Skeletal muscle tissue (tissue), 4 donors: Measurements from ENCODE around the gene RIT1. TPM values are rescaled to one million over a fixed set of nuclear protein-coding genes. Genes with fewer than 3 reads are reported as not detected.

Experiments
- H3K27ac ChIP-seq: one replicate; pipeline ENCODE4 v1.7.0; 2013; ENCODE audit warnings: mild to moderate bottlenecking, low read depth, low read length, inconsistent platforms
- H3K27me3 ChIP-seq, 3 donors: one replicate each; pipeline ENCODE4 v1.7.0; 2013; ENCODE audit warnings: low read length in 3 of 3; ENCODE audit not compliant: control insufficient read depth in 3 of 3, insufficient read depth in 3 of 3
- H3K36me3 ChIP-seq, 3 donors: one replicate each; pipeline ENCODE4 v1.7.0; 2013; ENCODE audit warnings: low read length in 3 of 3; ENCODE audit not compliant: control insufficient read depth in 3 of 3, insufficient read depth in 3 of 3
- H3K4me1 ChIP-seq, 3 donors: one replicate each; pipeline ENCODE4 v1.7.0; 2013; ENCODE audit warnings: low read length in 3 of 3, mild to moderate bottlenecking in 3 of 3; ENCODE audit not compliant: control insufficient read depth in 3 of 3, insufficient read depth in 3 of 3
- H3K4me3 ChIP-seq, 3 donors: one replicate each; pipeline ENCODE4 v1.7.0; 2013; ENCODE audit warnings: low read length in 3 of 3
- H3K9ac ChIP-seq, 3 donors: one replicate each; pipeline ENCODE4 v1.7.0; 2013; ENCODE audit warnings: low read length in 3 of 3, mild to moderate bottlenecking in 3 of 3, moderate library complexity in 2 of 3, low read depth in 1 of 3
- H3K9me3 ChIP-seq, 3 donors: one replicate each; pipeline ENCODE4 v1.7.0; 2013; ENCODE audit warnings: low read length in 3 of 3; ENCODE audit not compliant: control insufficient read depth in 3 of 3
- total RNA-seq: library from RNA; depleted of rRNA; stranded (reverse); fragments of >200 nt; gene quantifications from one replicate; pipeline ENCODE4 v1.2.3, GENCODE V29; 2014
- donor health status: Osteomylitis.

The RIT1 gene
- total RNA-seq, 1 donor from 2014 or later = 21.4 TPM

DNA sequence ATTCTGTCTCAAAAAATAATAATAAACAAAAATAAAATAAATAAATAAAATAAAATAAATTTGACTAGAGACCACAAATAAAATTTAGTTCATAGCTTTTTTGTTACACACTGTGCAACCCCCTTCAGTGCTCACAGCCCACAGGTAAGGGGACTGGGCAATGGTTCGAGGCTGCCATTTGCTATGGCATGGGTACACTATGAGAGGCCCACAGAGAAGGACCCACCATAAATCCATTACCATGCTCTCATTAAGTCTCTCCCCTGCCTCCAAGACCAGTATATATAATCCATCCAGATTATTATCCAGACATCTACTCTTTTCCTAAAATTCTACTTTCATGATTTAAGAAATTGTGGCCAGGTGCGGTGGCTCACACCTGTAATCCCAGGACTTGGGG, 8.7 kb upstream of the RIT1 start:
- no peaks in the 10 kb centered on the region for H3K9me3 ChIP-seq
- no peak overlapping the region for H3K27ac ChIP-seq
- H3K36me3 ChIP-seq = peaks cover 50 to 80% (median 72%) of the 10 kb centered on the region in 3 donors
- H3K4me1 ChIP-seq = no peaks in the 10 kb centered on the region
- no peak overlapping the region for H3K4me3 ChIP-seq
- H3K9ac ChIP-seq = no peak overlapping the region
- no peaks in the 10 kb centered on the region for H3K27me3 ChIP-seq

DNA sequence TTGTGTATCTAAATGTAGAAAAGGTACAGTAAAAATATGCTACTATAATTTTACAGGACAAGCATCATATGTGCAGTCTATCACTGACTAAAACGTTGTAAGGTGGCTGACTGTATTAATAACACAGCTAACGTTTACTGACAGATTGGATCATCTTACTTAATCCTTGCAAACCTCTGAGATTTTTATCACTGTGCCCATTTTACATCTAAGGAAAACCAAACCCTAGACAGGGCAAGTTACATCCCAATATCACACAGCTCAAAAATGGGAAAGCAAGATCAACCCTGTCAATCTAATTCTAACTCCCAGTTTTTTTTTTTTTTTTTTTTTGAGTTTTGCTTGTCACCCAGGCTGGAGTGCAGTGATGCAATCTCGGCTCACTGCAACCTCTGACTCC, 7.5 kb upstream of the RIT1 start:
- Histone ChIP-seq H3K9me3 (no peaks in the 10 kb centered on the region), H3K4me3 (no peak overlapping the region), H3K9ac (no peak overlapping the region), H3K4me1 (no peaks in the 10 kb centered on the region), H3K36me3 (peaks cover 46 to 76% (median 75%) of the 10 kb centered on the region in 3 donors), H3K27ac (no peak overlapping the region), H3K27me3 (no peaks in the 10 kb centered on the region)

DNA sequence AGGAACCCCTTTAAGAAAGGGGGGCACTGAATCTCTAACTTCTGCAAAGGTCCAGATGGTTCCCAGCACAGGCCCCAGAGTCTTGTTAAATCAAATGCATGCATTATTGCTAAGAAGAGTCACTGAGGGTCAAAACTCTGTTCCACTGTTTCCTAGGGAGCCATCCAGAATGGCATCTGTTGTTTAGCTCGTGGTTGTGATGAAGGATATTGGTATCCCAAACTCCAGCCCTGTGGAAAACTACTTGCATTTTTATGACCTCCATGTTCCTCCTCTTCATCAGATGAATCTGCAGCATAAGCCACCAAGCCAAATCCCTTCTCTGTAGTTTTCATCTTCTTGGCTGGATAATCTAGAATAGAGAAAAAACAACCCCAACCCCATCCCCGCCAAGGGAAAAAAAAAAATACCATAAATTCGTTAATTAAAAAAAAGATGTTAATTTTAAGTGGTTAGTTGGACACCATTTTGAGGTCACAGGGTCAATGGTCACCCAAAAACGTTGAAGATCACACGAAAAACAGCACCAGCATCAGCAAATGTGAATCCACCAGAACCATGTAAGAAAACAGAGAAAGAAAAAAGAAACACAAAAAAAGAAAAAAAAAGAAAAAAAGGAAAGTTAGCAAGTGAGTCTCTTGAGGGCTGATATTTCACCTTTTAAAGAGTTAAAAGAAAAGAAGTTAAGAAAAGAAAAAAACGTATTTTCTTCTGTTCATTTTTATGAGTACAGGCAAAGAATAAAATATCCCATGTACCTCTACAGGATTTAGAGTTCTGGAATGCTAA, 3.0 kb upstream of the RIT1 start:
- peaks cover 3 to 14% (median 7%) of the 10 kb centered on the region in 3 donors for H3K4me1 ChIP-seq
- no peaks in the 10 kb centered on the region for H3K9me3 ChIP-seq
- H3K36me3 ChIP-seq = peaks cover 22 to 52% (median 42%) of the 10 kb centered on the region in 3 donors
- no peak overlapping the region for H3K27ac ChIP-seq
- no peak overlapping the region for H3K4me3 ChIP-seq
- H3K27me3 ChIP-seq = no peaks in the 10 kb centered on the region
- no peak overlapping the region for H3K9ac ChIP-seq

DNA sequence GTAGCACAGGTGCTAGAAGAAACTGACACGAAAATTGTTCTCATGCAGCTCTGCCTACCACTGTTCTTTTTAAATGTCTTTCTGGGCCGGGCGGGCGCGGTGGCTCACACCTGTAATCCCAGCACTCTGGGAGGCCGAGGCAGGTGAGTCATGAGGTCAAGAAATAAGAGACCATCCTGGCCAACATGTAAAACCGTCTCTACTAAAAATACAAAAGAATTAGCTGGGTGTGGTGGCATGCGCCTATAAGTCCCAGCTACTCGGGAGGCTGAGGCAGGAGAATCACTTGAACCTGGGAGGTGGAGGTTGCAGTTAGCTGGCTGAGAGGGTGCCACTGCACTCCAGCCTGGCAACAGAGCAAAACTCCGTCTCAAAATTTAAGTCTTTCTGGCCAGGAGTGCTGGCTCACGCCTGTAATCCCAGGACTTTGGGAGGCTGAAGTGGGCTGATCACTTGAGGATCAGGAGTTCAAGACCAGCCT, 947 bp upstream of the RIT1 start:
- H3K27ac ChIP-seq = peak overlapping the region; percentile 59
- peaks cover 3 to 14% (median 7%) of the 10 kb centered on the region in 3 donors for H3K4me1 ChIP-seq
- no peak overlapping the region for H3K4me3 ChIP-seq
- no peaks in the 10 kb centered on the region for H3K9me3 ChIP-seq
- no peak overlapping the region for H3K9ac ChIP-seq
- peaks cover 14 to 43% (median 39%) of the 10 kb centered on the region in 3 donors for H3K36me3 ChIP-seq
- no peaks in the 10 kb centered on the region for H3K27me3 ChIP-seq

DNA sequence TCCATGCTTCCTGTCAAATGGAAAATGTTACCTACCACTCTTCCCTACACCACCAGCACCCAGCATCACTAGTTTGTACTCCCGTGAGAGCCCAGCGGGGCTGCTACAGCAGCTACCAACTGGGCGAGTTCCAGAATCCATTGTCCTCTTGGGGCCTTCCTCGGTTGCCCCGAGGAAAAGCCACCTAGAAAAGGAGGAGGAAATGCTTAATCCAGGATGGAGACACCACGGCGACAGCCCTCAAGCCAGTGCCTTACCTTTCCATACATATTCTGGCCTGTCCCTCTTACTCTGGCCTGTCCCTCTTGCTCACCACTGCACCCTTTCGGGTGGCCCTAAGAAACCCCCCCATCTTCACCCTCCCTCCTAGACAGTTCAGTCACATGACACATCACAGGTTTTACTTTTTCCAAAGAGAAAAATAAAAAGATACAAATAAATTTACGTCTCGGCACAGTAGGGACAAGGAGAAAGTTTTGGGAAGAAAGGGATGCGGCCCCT, 478 bp downstream of the RIT1 start:
- Histone ChIP-seq H3K9ac (peak overlapping the region; percentile 29 to 76 (median 75)), H3K4me1 (peaks cover 3 to 14% (median 7%) of the 10 kb centered on the region in 3 donors), H3K9me3 (no peaks in the 10 kb centered on the region), H3K36me3 (peaks cover 17 to 33% (median 25%) of the 10 kb centered on the region in 3 donors), H3K27me3 (no peaks in the 10 kb centered on the region), H3K27ac (peak overlapping the region; percentile 59), H3K4me3 (peak overlapping the region; percentile 79 to 87 (median 79))

DNA sequence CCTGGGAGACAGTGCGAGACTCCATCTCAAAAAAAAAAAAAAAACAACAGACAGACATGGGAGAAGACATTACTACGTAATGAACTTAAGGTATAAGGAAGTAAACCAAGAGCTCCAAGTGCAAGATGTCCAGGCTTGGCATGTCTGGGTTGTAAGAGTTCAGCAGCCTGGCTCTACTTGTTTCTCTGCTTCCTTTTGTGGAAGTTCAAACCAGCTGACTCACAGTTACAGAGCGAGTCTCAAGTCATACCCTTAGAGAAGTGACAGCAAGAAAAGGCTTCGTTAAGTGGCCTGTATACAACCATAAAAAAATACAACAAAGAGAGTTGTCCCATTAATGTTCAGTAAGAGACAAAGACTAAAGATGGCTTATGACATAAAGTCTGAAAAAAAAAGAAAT, 1.3 kb downstream of the RIT1 start:
- H3K27ac ChIP-seq = peak overlapping the region; percentile 59
- no peaks in the 10 kb centered on the region for H3K9me3 ChIP-seq
- H3K27me3 ChIP-seq = no peaks in the 10 kb centered on the region
- peak overlapping the region in 1 of 3 donors; percentile 87 for H3K4me3 ChIP-seq
- peaks cover 19 to 36% (median 26%) of the 10 kb centered on the region in 3 donors for H3K36me3 ChIP-seq
- peaks cover 3 to 14% (median 7%) of the 10 kb centered on the region in 3 donors for H3K4me1 ChIP-seq
- no peak overlapping the region for H3K9ac ChIP-seq

DNA sequence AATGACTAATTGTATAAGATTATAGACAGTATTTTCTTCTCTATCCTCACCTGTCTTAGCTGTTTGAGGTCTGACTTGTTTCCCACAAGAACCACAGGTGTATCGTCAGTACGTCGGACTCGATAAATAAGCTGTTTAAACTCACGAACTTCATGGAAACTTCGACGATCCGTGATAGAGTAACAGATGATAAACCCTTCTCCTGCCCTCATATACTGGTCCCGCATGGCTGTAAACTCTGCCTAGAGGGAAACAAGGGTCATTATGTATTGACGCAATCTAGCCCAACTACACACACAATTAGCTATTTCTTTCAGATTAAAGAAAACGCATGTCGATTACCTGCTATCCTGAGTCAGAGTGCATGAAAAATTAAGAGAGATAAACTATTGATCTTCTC, 6.9 kb downstream of the RIT1 start:
- H3K27ac ChIP-seq = no peak overlapping the region
- no peaks in the 10 kb centered on the region for H3K27me3 ChIP-seq
- H3K36me3 ChIP-seq = peaks cover 46 to 57% (median 53%) of the 10 kb centered on the region in 3 donors
- H3K4me3 ChIP-seq = no peak overlapping the region
- H3K9me3 ChIP-seq = no peaks in the 10 kb centered on the region
- H3K4me1 ChIP-seq = no peaks in the 10 kb centered on the region
- no peak overlapping the region for H3K9ac ChIP-seq

DNA sequence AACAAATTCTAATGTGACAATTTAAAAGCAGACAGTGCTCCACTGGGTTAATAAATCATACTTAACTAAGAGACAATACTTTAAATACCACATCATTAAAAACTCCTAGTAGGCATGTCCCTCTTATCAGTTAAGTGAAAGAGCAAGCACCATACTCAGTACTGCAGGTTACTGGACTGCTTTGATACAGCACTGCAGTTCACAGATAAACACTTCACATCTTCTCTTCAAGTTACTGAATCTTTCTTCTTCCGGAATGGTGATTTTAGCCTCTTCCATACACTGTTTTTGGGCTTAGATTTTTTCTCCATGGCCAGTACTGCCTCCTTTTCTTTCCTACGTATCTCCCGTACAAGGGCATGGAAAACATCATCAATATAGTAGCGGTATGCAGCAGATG, 11.0 kb downstream of the RIT1 start:
- H3K9ac ChIP-seq = no peak overlapping the region
- H3K4me1 ChIP-seq = no peaks in the 10 kb centered on the region
- H3K4me3 ChIP-seq = no peak overlapping the region
- no peak overlapping the region for H3K27ac ChIP-seq
- peaks cover 44 to 59% (median 49%) of the 10 kb centered on the region in 3 donors for H3K36me3 ChIP-seq
- no peaks in the 10 kb centered on the region for H3K9me3 ChIP-seq
- no peaks in the 10 kb centered on the region for H3K27me3 ChIP-seq

DNA sequence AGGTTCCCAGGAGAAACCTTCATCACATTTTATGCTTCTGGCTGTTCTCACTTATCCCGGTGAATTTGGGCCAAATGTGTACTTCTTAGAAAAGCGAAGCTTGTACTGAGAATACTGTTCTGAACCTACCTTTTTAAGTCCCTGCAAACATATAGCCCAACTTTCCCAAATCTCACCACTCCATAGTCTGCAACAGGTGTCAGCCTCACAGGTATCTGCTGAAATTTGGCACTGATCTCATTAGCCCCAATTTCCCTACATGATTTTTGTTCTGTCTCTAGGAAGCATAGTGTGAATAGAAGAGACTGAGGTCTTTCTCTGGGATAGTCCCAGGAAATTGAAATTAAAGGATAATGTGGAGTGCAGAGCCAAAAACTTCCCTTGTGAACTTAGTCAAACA, 11.5 kb downstream of the RIT1 start:
- H3K27me3 ChIP-seq = no peaks in the 10 kb centered on the region
- peaks cover 40 to 54% (median 44%) of the 10 kb centered on the region in 3 donors for H3K36me3 ChIP-seq
- H3K9me3 ChIP-seq = no peaks in the 10 kb centered on the region
- no peak overlapping the region for H3K9ac ChIP-seq
- H3K27ac ChIP-seq = no peak overlapping the region
- H3K4me1 ChIP-seq = no peaks in the 10 kb centered on the region
- H3K4me3 ChIP-seq = no peak overlapping the region

DNA sequence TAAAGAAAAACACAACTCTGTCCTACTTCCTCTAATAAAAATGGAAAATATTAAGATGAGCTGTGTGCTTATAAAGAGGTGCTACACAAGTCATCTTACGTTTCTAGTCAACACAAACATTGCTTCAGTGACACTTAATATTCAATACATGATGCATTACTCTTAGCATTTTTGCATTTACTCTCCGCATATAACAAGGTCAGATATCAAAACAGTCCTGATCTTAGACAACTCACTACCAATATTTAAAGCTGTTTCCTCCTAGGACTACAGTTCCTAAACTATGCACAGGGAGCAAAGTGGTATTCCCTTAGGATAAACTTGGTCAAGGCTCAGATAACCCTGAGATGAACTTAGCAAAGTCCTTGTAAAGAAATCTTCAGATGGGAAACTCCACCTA, 12.3 kb downstream of the RIT1 start:
- peaks cover 0 to under 1% (median 0%) of the 10 kb centered on the region in 3 donors for H3K4me1 ChIP-seq
- H3K9ac ChIP-seq = no peak overlapping the region
- H3K27ac ChIP-seq = no peak overlapping the region
- peaks cover 32 to 46% (median 36%) of the 10 kb centered on the region in 3 donors for H3K36me3 ChIP-seq
- H3K27me3 ChIP-seq = no peaks in the 10 kb centered on the region
- H3K4me3 ChIP-seq = no peak overlapping the region
- H3K9me3 ChIP-seq = no peaks in the 10 kb centered on the region
